Neuron (in vitro differentiated cells): ENCODE results near the gene SPDYC.
A peak's percentile ranks its signal among the peaks of the same experiment; 100 is the strongest.
"Not testable (repeated sequence)": the region's sequence is repeated elsewhere in the genome, so short reads cannot be mapped to it uniquely, and the experiment has no call there.

Experiments used
- H2AFZ ChIP-seq: one replicate; pipeline ENCODE4 v1.6.1; 2013; ENCODE audit warnings: low read depth, mild to moderate bottlenecking, inconsistent platforms, low read length, moderate library complexity
- H3K27me3 ChIP-seq: one replicate; pipeline ENCODE4 v1.6.1; 2013; ENCODE audit warnings: low read length; ENCODE audit not compliant: insufficient read depth
- H3K36me3 ChIP-seq: one replicate; pipeline ENCODE4 v1.6.1; 2013; ENCODE audit warnings: low read length; ENCODE audit not compliant: insufficient read depth
- H3K4me1 ChIP-seq: one replicate; pipeline ENCODE4 v1.6.1; 2013; ENCODE audit warnings: low read length; ENCODE audit not compliant: insufficient read depth
- H3K4me3 ChIP-seq: 2 replicates; pipeline ENCODE4 v1.5.1; 2013; ENCODE audit warnings: mild to moderate bottlenecking, low read length, moderate library complexity
- H3K9me3 ChIP-seq: one replicate; pipeline ENCODE4 v1.6.1; 2013; ENCODE audit warnings: low read length

The SPDYC gene

DNA sequence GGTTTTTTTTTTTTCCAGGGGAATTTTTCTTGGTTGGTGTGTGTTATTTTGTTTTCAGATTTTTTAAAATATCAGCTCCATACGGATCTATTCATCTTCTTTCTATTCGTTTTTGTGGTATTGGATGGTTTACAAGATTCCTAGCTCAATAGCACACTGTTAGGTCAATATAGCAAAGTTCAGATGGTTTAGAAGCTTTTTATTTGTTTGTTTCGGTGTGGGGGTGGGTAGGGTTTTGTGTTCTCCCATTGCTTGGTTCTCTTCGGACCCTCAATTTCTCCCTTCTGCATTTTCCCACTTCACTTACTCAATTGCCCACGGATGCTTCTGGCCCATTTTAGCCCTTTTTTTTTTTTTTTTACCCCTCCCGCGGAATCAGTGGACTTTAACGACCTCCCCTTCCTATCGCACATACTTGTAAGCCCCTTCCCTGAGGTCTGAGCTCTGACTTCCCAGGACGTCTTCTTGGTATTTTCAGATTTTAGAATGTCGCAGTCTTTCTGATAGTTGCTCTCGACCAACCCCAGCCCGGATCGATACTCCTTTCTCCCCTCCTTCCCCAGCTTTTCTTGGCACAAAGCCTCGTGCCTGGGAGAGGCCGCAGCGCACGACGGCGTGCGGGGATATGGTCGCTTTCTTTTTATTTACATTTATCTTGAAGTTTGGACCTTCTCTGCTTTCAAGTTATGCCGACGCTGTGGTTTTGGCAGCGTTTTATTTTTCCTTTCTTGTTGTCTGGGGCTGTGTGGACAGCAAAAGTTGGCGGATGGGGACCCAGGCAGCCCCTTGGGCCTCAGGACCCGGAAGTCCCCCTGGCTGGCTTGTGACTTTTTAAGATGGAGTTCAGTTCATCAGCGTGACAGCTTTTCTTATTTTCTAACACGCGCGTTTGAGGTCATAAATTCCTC lies 4.4 kb upstream of the SPDYC start:
- H3K9me3 ChIP-seq = no peaks in the 10 kb centered on the region
- no peaks in the 10 kb centered on the region for H3K27me3 ChIP-seq
- H2AFZ ChIP-seq = no peak overlapping the region
- H3K36me3 ChIP-seq = no peaks in the 10 kb centered on the region
- H3K4me1 ChIP-seq = no peaks in the 10 kb centered on the region
- no peak overlapping the region for H3K4me3 ChIP-seq

DNA sequence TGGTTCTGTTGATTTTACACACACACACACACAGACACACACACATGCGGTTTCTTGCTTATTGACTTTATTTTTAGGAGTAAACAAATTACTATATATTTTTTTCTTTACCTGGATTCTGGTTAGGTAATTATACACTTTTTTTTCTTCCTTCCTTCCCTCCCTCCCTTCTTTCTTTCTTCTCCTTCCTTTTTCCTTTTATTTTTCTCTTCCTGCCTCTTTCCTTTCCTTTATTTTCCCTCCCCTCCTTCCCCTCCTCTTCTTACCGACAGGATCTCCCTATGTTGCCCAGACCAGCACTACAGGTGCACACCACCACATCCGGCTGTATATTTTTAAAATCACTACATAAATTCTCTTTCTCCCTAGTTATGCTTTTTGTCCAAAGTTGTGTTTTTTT lies 3.1 kb upstream of the SPDYC start:
- Histone ChIP-seq H2AFZ (no peak overlapping the region), H3K36me3 (no peaks in the 10 kb centered on the region), H3K9me3 (no peaks in the 10 kb centered on the region), H3K27me3 (no peaks in the 10 kb centered on the region), H3K4me1 (no peaks in the 10 kb centered on the region), H3K4me3 (no peak overlapping the region)

DNA sequence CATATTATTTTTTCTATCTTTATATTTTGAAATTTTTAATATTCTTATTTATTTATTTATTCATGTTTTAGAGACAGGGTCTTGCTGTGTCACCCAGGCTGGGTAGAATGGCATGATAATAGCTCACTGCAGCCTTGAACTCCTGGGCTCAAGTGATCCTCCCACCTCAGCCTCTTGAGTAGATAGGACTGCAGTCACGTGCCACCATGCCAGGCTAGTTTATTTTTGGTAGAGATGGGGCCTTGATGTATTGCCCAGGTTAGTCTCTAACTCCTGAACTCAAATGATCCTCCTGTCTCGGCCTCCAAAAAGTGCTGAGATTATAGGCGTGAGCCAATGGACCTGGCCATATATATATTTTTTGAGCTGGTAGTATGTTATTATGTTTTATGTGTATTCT lies 2.4 kb upstream of the SPDYC start:
- no peaks in the 10 kb centered on the region for H3K9me3 ChIP-seq
- H3K27me3 ChIP-seq = no peaks in the 10 kb centered on the region
- H3K4me1 ChIP-seq = no peaks in the 10 kb centered on the region
- no peak overlapping the region for H3K4me3 ChIP-seq
- no peaks in the 10 kb centered on the region for H3K36me3 ChIP-seq
- no peak overlapping the region for H2AFZ ChIP-seq

DNA sequence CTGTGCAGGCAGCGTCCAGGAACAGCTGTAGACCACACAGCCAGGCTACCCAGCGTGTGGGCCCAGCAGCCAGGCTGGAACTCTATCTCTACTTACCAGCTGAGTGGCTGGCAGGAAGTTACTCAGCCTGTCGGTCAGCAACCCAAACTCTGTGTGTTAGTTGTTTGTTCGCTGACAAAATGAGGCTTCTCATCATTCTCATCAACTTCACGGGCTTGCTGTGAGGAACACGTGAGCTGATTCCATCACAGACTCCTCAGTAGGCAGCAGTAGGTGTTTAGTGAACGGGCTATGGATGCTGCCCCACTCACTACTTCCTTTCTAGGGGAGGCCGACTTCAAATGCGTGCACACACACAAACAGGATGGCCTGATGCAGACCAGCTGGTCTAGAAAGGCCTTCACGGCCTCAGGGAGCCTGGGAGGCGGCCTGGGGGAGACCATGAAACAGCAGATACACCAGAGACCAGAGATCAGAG lies 830 bp upstream of the SPDYC start:
- no peaks in the 10 kb centered on the region for H3K9me3 ChIP-seq
- H2AFZ ChIP-seq = no peak overlapping the region
- H3K36me3 ChIP-seq = no peaks in the 10 kb centered on the region
- no peak overlapping the region for H3K4me3 ChIP-seq
- no peaks in the 10 kb centered on the region for H3K27me3 ChIP-seq
- no peaks in the 10 kb centered on the region for H3K4me1 ChIP-seq

DNA sequence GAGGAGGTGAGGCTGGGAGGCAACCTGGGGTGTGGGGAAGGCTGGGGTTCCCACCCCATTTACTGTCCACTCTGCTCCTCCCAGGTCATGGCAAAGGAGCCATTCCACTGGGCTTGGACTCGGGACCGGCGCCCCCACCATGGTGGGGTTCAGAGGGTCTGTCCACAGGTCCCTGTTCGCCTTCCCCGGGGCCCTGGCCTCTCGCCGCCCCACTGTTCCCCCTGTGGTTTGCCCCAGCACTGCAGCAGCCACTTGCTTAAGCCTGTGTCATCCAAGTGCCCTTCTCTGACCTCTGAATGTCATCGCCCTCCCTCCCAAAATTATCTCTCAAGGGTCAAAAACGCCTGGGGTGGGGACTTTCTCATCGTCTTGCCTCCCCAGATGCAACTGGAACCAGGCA lies 2.6 kb downstream of the SPDYC start:
- H3K4me3 ChIP-seq = no peak overlapping the region
- no peaks in the 10 kb centered on the region for H3K9me3 ChIP-seq
- H2AFZ ChIP-seq = no peak overlapping the region
- H3K36me3 ChIP-seq = no peaks in the 10 kb centered on the region
- H3K27me3 ChIP-seq = no peaks in the 10 kb centered on the region
- no peaks in the 10 kb centered on the region for H3K4me1 ChIP-seq

DNA sequence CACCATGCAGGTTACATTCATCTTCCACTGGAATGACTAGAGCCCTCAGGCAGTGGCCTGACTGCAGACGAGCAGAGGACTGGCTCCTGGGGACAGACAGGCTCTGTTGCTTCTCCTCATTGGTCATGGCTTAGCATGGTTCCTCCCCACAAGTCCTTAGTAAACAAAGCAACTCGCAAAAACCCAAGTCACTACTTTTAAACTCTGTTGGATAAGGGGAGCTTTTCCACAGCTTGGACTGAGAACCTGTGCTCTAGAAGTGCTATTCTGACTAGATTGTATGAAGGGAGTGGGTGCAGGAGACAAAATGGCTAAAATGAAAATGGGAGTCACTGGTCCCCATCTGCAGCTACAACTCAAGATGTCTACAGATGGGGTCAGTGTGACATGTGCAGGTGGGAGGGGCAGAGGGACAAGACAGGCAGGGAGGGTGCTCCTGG lies 4.6 kb downstream of the SPDYC start:
- not testable (repeated sequence) for H3K4me3 ChIP-seq, H3K27me3 ChIP-seq, H2AFZ ChIP-seq, H3K36me3 ChIP-seq, H3K9me3 ChIP-seq, H3K4me1 ChIP-seq

DNA sequence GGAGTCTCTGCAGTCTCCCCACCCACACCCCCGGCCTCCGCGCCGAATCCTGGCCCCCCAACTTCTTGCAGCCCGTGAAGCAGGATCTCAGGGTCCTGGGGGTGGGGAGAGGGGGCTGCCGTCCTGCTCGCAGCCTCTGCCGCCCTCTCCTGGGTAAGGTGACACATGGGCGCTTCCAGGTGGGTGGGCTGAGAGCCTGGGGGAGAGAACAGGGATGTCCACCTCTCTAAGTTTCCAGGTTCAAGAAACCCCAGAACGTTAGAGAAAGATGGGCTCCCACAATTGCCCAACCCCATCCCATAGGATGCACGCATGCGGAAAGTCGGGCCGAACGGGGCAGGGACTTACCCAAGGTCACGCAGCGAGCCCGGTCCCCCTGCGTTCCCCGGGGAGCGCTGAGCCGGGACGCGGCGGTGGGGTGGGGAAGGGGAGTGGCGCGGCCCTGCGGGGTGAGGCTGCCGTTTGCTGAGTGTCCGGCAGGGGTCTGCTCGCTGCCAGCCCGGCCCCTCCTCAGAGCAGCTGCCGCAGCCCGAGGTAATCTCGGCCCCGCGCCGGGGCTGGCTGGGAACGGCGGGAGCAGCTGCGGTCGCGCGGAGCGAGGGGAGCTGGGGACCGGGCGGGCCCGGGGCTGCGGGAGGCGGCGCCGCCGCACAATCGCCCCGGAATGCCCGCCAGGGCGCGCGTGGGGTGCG lies 11.0 kb downstream of the SPDYC start:
- H3K36me3 ChIP-seq = peaks cover 3% of the 10 kb centered on the region
- no peaks in the 10 kb centered on the region for H3K9me3 ChIP-seq
- peaks cover 12% of the 10 kb centered on the region for H3K4me1 ChIP-seq
- peak overlapping the region; percentile 87 for H2AFZ ChIP-seq
- H3K27me3 ChIP-seq = no peaks in the 10 kb centered on the region
- peak overlapping the region; percentile 89 for H3K4me3 ChIP-seq

DNA sequence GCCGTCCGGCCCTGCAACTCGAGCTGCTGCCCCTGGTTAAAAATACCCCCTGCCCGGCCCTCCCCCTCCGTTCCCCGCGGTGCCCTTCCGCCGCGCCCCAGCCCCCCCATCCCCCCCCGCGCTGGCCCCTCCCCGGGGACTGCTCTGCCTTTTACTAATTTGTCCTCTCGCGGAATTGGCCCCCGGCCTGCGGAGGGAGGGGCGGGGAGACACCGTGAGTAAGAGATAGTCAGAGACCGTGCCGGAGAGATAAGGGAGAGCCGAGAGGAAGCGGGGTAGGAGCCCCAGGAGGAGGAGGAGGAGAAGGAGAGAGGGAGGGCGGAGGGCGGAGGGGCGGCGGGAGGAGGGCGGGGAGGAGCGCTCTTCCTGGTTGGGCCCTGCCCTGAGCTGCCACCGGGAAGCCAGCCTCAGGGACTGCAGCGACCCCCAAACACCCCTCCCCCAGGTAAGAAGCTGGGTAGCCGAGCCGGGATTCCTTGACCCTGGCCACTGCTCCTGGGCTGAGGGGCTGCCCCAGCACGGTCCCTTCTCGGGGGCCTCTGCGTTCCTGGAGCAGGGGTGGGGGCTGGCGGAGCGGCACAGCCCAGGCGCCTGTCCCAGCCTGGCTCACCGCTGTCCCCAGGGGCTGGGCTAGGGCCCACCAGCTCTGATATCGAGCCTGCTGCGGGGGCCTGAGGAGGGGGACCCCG lies 11.7 kb downstream of the SPDYC start, which contains the start of gene CAPN1:
Gene CAPN1 (plus strand): TSS at position 360 of the 689 bp plus-strand sequence. CDS start 774 bp downstream, outside the sequence.
- Histone ChIP-seq H3K4me3 (peak within 1 kb of the TSS; percentile 89), H3K9me3 (no peaks in the 10 kb centered on the region), H2AFZ (peak within 1 kb of the TSS; percentile 92), H3K27me3 (no peaks in the 10 kb centered on the region), H3K4me1 (peaks cover 12% of the 10 kb centered on the region), H3K36me3 (peaks cover 7% of the 10 kb centered on the region)

DNA sequence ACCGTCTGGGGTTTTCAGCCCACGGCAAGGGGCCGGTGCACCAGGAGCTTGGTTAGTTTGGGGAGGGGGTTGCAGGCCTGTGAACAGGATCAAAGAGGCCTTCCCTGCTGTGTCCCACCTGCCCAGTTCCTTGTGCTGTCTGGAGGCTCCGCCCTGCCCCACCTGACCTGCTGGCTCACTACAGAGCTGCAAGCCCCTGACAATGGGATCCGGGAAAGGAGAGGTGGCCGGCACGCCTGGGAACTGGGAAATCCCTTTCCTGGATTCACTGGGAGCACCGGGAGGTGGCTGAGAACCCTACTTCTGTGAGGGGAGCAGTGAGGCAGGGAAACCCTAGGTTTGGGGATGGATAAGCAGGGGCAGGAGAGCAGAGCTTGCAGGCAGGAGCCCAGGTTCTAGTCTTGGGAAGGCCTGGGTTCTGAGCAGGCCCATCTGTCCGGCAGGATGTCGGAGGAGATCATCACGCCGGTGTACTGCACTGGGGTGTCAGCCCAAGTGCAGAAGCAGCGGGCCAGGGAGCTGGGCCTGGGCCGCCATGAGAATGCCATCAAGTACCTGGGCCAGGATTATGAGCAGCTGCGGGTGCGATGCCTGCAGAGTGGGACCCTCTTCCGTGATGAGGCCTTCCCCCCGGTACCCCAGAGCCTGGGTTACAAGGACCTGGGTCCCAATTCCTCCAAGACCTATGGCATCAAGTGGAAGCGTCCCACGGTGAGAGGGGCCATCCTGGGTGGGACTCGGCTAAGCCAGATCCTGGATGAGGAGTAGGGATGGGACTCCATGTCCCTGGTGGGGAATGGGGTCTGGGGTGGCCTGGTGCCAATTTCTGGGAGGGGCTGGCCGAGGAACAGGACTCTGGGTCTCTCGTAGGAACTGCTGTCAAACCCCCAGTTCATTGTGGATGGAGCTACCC lies 12.5 kb downstream of the SPDYC start:
- peaks cover 12% of the 10 kb centered on the region for H3K36me3 ChIP-seq
- H3K9me3 ChIP-seq = no peaks in the 10 kb centered on the region
- H3K4me1 ChIP-seq = peaks cover 12% of the 10 kb centered on the region
- peak overlapping the region; percentile 92 for H2AFZ ChIP-seq
- H3K27me3 ChIP-seq = no peaks in the 10 kb centered on the region
- peak overlapping the region; percentile 89 for H3K4me3 ChIP-seq

DNA sequence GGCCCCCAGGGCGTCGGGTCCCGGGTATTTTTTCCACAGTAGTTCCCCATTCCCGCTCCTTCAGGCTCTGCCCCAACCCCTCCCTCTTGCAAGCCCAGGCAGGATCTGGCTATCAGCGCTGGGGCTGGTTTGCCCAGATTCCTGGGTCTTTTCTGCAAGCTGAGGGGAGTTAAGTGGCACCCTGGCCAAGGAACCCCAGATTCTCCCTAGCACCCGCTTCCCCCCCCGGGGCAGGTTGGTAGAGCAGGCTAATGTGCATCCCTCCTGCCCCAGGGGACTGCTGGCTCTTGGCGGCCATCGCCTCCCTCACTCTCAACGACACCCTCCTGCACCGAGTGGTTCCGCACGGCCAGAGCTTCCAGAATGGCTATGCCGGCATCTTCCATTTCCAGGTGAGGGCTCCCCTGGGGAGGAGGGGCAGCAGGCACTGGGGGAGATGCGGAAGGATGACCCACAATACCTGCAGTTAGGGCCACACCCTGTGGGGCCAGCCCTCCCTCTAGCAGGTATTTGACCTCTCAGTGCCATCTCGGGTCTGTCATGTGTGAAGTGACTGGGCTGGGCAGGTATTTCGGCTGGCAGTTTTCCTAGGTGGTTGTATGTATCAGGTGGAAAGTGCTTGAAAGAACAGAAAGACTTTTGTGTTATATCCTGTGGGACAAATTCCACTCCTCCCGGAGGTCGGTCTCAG lies 13.3 kb downstream of the SPDYC start:
- no peaks in the 10 kb centered on the region for H3K27me3 ChIP-seq
- peaks cover 12% of the 10 kb centered on the region for H3K4me1 ChIP-seq
- no peak overlapping the region for H2AFZ ChIP-seq
- H3K4me3 ChIP-seq = no peak overlapping the region
- no peaks in the 10 kb centered on the region for H3K9me3 ChIP-seq
- H3K36me3 ChIP-seq = peaks cover 13% of the 10 kb centered on the region

DNA sequence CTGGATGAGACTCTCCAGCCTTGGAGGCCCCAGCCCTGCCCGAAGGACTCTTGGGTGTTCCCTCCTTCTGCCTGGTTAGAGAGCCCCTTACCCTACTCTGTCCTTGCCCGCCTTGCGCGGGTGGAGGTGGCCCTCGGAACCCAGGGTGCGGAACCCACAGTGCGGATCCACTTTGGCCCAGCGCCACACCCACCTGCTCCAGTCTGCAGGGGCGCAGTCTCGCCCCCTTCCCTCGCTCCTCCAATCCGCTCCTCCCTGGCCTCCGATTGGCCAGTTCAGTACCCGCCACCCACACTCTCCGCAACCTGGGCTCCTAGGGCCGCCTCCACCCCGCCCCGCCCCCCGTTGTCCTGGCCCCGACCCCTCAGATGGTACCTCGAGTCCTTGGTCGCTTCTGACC lies 14.1 kb downstream of the SPDYC start:
- no peak overlapping the region for H3K4me3 ChIP-seq
- H3K36me3 ChIP-seq = peaks cover 19% of the 10 kb centered on the region
- H2AFZ ChIP-seq = no peak overlapping the region
- H3K27me3 ChIP-seq = no peaks in the 10 kb centered on the region
- peaks cover 12% of the 10 kb centered on the region for H3K4me1 ChIP-seq
- H3K9me3 ChIP-seq = no peaks in the 10 kb centered on the region

DNA sequence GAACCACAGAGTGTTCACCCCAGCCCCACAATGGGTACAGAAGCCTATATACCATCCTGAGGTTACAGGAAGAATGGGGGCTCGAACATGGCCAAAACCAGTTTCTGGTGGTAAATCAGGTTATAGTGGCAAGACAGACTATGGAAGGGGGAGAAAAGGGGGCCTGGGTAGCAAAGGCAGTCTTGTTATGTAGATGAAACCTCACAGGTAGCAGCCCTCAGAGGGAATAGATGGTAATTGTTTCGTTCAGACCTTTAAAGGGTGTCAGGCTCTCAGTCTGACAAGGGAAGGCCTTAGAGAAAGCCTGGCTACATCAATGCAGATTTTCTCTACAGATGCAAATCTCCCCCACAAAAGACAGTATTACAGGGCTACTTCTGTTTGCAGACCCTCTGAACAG lies 15.1 kb downstream of the SPDYC start:
- Histone ChIP-seq H3K4me3 (no peak overlapping the region), H3K9me3 (no peaks in the 10 kb centered on the region), H2AFZ (no peak overlapping the region), H3K27me3 (no peaks in the 10 kb centered on the region), H3K36me3 (peaks cover 29% of the 10 kb centered on the region), H3K4me1 (peaks cover 12% of the 10 kb centered on the region)
